A673 (cell line): Measurements from ENCODE around the gene UBE2E2. TPM values are rescaled to one million over a fixed set of nuclear protein-coding genes. Genes with fewer than 3 reads are reported as not detected.

Experiments used
- BruUV-seq: library from RNA; stranded (reverse); fragments of 400-500 nt; replicated peaks from 2 replicates; lab custom pipeline; 2021; lab: Mats Ljungman, UMichigan
- CTCF ChIA-PET: fragments of 300-600 bp; sonication (Branson Sonifier 250); formaldehyde crosslinking; loops from one replicate; lab custom pipeline; 2022; ENCODE audit warnings: antibody characterized with exemption; lab: Charles Lee
- POLR2A ChIA-PET: fragments of 300-600 bp; sonication (Branson Sonifier 250); formaldehyde crosslinking; loops from one replicate; lab custom pipeline; 2022; ENCODE audit warnings: antibody characterized with exemption; ENCODE audit not compliant: low non-redundant PET; lab: Charles Lee
- DNase-seq: peaks from one replicate; pipeline ENCODE4 v3.0.0-alpha.2; 2015; ENCODE audit warnings: low spot score
- H3K27ac ChIP-seq: fragments of 200-600 bp; sonication (generic); 2 replicates; pipeline ENCODE4 v1.5.1; 2016; ENCODE audit warnings: mixed run types, low read depth, mild to moderate bottlenecking, mixed read lengths, antibody characterized with exemption, low read length; ENCODE audit not compliant: poor library complexity, severe bottlenecking
- H3K27me3 ChIP-seq: fragments of 200-600 bp; sonication (generic); replicated peaks from 2 replicates; pipeline ENCODE4 v1.6.1; 2017; ENCODE audit warnings: mixed run types, low read depth, mild to moderate bottlenecking, mixed read lengths, antibody characterized with exemption, low read length; ENCODE audit not compliant: insufficient read depth, poor library complexity
- H3K36me3 ChIP-seq: fragments of 200-600 bp; sonication (generic); 2 replicates; pipeline ENCODE4 v1.6.1; 2016; ENCODE audit warnings: mixed run types, mild to moderate bottlenecking, mixed read lengths, antibody characterized with exemption, low read length; ENCODE audit not compliant: insufficient read depth, poor library complexity, severe bottlenecking
- H3K4me1 ChIP-seq: fragments of 200-600 bp; sonication (generic); 2 replicates; pipeline ENCODE4 v1.6.1; 2017; ENCODE audit warnings: mixed run types, mild to moderate bottlenecking, mixed read lengths, antibody characterized with exemption, low read length; ENCODE audit not compliant: insufficient read depth, poor library complexity, severe bottlenecking
- H3K4me3 ChIP-seq: fragments of 200-600 bp; sonication (generic); 2 replicates; pipeline ENCODE4 v1.5.1; 2016; ENCODE audit warnings: low read depth, mixed run types, mild to moderate bottlenecking, mixed read lengths, low read length; ENCODE audit not compliant: poor library complexity, severe bottlenecking
- H3K9me3 ChIP-seq: fragments of 200-600 bp; sonication (generic); 2 replicates; pipeline ENCODE4 v1.6.1; 2016; ENCODE audit warnings: mixed run types, low read depth, mild to moderate bottlenecking, mixed read lengths, antibody characterized with exemption, low read length; ENCODE audit not compliant: poor library complexity, severe bottlenecking
- CTCF ChIP-seq: fragments of 300-800, 200-600 bp; sonication (generic); conservative IDR thresholded peaks from 2 replicates; pipeline ENCODE4 v1.5.1; 2017; ENCODE audit warnings: low read depth, mild to moderate bottlenecking, antibody characterized with exemption, low read length, moderate library complexity, mixed read lengths
- EZH2 ChIP-seq: fragments of 200-600 bp; sonication (generic); IDR thresholded peaks from 2 replicates; pipeline ENCODE4 v1.6.1; 2017; ENCODE audit warnings: borderline replicate concordance, low read depth, mild to moderate bottlenecking, mixed read lengths, antibody characterized with exemption, low read length; ENCODE audit not compliant: poor library complexity, severe bottlenecking
- intact Hi-C: fragments of 100-400 bp; cut with micrococcal nuclease; formaldehyde crosslinking; loops from one replicate; pipeline ENCODE4 v1.10.0; 2022; ENCODE audit not compliant: unreplicated experiment
- total RNA-seq: library from RNA; stranded (reverse); gene quantifications from 2 replicates; pipeline ENCODE4 v1.2.3, GENCODE V29; 2021

Gene UBE2E2
- total RNA-seq, 1 experiment from 2014 or later, result 2.0 TPM

- Histone ChIP-seq H3K27me3 (peaks cover 12% of the 10 kb centered on the region), H3K4me3 (no peak overlapping the region), H3K27ac (no peak overlapping the region), H3K9me3 (no peaks in the 10 kb centered on the region), H3K4me1 (no peaks in the 10 kb centered on the region), H3K36me3 (no peaks in the 10 kb centered on the region)
- TF ChIP-seq EZH2 (no peak), CTCF (no peak)
- ChIA-PET CTCF (no interaction called here), POLR2A (no interaction called here)
- no peak for DNase-seq
- intact Hi-C loops, result no loop called here
- BruUV-seq, result no TSS peak
These were observed 235.5 kb downstream of the UBE2E2 start for GRCh38 chr3:23438657-23439056.

GRCh38 chr3:23439080-23439479 is 236.0 kb downstream of the UBE2E2 start:
- BruUV-seq, result no TSS peak
- ChIA-PET CTCF (no interaction called here), POLR2A (no interaction called here)
- TF ChIP-seq CTCF, result no peak
- TF ChIP-seq EZH2, result no peak
- Histone ChIP-seq H3K9me3 (no peaks in the 10 kb centered on the region), H3K27ac (no peak overlapping the region), H3K36me3 (no peaks in the 10 kb centered on the region), H3K4me1 (no peaks in the 10 kb centered on the region), H3K4me3 (no peak overlapping the region), H3K27me3 (peaks cover 7% of the 10 kb centered on the region)
- intact Hi-C loops, result no loop called here
- DNase-seq, result no peak

- no peaks in the 10 kb centered on the region for H3K36me3 ChIP-seq
- H3K27ac ChIP-seq, result no peak overlapping the region
- no peak for DNase-seq
- H3K4me1 ChIP-seq, result no peaks in the 10 kb centered on the region
- no peaks in the 10 kb centered on the region for H3K27me3 ChIP-seq
- BruUV-seq, result no TSS peak
- ChIA-PET POLR2A (no interaction called here), CTCF (no interaction called here)
- H3K9me3 ChIP-seq, result no peaks in the 10 kb centered on the region
- TF ChIP-seq EZH2, result no peak
- TF ChIP-seq CTCF, result no peak
- no peak overlapping the region for H3K4me3 ChIP-seq
- intact Hi-C loops, result no loop called here
These were observed 237.5 kb downstream of the UBE2E2 start for GRCh38 chr3:23440416-23441294.
